Fibroblast of the conjunctiva (primary cell): Measurements from ENCODE around the gene CPEB4.

ENCODE experiments used
- DNase-seq: peaks from one replicate; pipeline ENCODE4 v3.0.0-alpha.2; 2010; ENCODE audit warnings: low read depth

CPEB4 gene

DNA sequence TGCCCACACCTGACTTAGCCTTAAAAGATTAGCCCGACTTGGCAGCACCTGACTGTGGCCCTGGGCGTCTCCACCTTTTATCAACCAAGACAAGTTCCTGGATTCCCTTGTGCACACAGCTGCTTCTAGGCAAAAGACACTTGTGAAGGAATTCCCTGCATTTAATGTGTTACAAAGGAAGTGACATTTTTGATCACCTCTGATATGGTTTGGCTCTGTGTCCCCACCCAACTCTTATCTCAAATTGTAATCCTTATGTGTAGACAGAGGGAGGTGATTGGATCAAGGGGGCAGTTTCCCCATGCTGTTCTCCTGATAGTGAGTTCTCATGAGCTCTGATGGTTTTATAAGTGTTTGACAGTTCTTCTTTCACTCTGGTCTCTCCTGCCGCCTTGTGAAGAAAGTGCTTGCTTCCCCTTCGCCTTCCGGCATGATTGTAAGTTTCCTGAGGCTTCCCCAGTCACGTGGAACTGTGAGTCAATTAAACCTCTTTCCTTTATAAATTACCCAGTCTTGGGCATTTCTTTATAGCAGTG lies 2.6 kb upstream of the CPEB4 start:
- DNase-seq: no peak

GRCh38 chr5:173886150-173886549 lies 2.0 kb upstream of the CPEB4 start:
- DNase-seq: no peak

GRCh38 chr5:173888473-173889131 lies 453 bp downstream of the CPEB4 start:
- no peak for DNase-seq

- no peak for DNase-seq
Measured at GRCh38 chr5:173890195-173890991, 2.2 kb downstream of the CPEB4 start.

DNA sequence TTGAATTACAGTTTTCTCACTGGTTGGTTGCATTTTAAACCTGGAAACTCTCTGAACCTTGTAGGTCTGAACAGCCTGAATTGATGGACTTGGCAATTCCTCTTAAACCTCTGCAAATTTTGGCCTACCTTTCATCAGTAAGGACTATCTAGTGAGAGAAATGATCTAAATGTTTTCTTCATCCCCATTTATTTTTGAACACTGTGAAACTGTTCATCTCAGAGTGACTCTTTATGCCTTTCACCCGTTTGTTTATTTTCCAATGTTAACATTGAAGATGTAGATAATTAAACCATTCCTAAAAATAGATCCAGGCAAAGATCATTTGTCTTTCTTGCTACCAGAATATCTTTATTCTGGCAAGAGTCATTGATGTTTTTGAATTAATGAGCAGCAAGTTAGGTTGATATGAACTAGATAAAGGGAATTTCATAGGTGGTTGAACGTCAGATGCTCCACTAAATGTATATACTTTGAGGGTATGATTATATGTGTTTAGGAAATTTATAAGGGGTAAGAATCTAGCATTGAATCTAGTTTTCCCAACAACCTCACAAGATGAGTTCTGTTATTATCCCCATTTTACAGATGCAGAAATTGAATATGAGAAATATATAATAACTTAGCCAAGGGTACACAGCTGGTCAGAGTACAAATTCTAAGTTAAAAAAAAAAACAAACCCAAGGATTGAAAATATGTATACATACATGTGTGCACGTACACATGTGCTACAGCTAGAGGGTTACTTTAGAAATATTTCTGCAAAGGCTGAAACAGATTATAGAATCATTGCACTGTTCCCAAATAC lies 3.4 kb downstream of the CPEB4 start:
- DNase-seq: no peak

DNA sequence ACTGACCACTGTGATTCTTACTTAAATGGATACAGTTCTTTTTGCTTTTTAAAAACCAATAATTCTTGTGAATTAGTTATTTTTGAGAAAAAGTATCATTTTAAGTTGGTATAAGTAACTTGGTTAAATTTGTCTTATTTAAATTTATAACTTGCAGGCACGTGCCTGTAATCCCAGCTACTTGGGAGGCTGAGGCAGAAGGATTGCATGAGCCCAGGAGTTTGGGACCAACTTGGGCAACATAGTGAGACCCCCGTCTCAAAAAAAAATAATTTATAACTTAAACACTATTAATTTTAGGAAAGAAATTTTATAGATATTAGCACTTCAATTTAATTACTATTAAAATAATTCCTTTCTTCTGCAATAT lies 5.0 kb downstream of the CPEB4 start:
- DNase-seq: no peak

- no peak for DNase-seq
Measured at GRCh38 chr5:173895401-173896165, 7.4 kb downstream of the CPEB4 start.

DNA sequence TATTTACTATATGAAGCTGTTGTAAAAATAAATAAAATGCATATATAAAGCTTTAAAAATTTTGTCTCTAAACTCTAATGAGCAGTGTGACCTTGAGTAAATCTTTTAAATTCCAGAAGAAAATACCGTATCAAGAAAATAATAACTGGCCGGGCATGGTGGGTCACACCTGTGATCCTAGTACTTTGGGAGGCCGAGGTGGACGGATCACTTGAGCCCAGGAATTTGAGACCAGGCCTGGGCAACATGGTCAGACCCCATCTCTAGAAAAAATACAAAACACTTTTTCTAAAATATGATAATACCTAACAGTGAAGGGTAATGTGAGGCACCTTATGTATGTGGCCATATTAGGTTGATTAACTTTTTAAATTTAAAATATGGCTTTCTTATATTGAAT lies 8.5 kb downstream of the CPEB4 start:
- DNase-seq: no peak

GRCh38 chr5:173901705-173902104 lies 13.6 kb downstream of the CPEB4 start:
- DNase-seq: no peak

- DNase-seq: no peak
Measured at GRCh38 chr5:173902334-173902733, 14.2 kb downstream of the CPEB4 start.

DNA sequence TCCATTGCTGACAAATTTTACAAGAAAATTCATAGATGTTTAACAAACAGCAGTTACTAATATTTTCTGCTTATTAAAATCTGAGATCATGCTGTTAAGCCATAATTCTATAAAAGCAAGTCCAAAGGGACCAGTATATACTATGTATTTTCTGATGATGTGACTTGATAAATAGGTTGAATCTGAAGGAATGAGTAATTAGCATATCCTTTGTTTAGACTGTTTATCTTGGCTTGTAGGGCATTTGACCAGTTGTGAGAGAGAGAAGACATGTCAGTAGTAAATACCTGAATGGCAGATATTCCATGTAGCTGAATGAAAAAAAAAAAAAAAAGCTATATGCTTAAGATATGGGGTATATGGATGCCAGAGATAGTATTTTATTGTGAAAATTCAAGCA lies 14.6 kb downstream of the CPEB4 start:
- DNase-seq: no peak

DNA sequence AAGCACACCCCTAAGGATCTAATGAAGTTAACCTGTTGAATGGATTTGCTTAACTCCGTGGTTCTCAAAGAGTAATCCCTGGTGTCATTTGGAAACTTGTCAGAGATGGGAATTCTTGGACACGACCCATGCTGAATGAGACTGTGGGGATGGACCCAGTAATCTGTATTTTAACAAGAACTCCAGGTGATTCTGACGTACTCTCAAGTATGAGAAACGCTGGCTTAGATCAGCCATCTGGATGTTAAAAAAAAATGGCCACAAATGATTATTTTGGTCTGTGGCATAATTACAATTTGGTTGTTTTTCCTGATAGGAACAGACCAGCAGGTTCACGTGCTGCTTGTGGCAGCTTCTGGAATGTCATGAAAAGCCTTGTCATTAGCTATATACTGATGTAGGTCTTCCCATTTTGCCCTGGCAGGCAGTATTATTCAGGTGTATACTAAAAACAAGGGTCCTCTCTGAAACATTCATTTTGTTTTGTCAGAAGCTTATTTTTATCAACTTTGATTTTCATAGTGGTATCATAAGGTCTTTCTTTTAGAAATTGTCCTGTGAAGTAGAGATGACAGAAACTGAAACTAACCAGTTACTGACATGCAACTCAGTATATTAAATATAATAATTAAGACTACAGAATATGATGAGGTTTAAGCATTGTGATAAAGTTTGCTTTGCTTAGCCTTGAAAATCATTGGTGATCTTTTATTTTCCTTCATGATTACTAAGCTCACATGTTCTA lies 15.4 kb downstream of the CPEB4 start:
- DNase-seq: no peak

GRCh38 chr5:173904151-173904550 lies 16.0 kb downstream of the CPEB4 start:
- DNase-seq: no peak

DNA sequence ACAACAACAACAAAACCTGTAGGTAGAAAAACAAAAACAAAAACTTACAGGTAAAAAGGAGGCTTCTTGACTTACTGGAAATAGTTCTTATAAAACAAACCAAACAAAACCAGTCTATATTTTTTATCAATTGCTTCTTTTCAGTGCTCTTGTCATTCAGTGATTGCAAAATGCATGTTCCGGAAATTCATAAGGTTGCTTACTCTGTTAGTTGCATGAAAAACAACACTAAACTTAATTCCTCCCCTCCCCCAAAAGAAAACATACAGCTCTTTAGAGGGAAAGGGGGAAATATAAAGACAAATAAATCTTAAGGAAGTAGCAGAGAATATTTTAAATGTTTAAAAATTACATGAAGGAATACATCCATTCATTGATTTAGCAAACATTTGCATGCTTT lies 19.1 kb downstream of the CPEB4 start:
- DNase-seq: no peak

DNA sequence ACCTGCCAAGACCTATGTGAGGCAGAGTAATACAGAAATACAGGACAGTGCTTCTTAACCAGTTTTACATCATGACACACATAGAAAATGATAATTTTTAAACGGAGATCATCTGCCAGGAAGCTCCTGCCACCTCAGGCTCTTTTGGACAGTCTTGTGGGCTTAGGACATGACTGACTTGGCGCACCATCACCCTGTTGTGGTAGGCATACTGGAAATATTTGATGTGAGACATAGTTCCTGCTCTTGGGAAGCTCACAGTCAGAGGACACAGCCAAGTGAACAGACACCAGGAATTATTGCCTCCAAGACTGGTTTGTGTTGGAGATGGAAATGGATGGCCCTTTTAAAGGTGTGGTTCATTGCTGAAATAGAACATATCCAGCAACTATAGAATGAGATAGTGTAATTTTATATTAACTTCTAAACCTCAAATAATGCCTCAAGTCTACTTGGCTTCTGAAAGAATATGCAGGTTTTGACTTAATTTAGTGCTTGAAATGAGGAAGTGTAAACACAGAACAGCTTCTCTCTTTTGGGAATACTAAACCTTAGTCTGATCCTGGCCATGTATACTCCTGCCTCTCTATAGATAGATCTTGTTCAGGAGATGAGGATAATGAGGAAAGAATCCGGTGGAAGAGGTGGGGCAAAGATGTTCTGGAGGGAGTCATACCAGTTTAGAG lies 19.7 kb downstream of the CPEB4 start:
- no peak for DNase-seq

GRCh38 chr5:173909199-173909598 lies 21.1 kb downstream of the CPEB4 start:
- DNase-seq: no peak

- no peak for DNase-seq
Measured at GRCh38 chr5:173910215-173910614, 22.1 kb downstream of the CPEB4 start.

DNA sequence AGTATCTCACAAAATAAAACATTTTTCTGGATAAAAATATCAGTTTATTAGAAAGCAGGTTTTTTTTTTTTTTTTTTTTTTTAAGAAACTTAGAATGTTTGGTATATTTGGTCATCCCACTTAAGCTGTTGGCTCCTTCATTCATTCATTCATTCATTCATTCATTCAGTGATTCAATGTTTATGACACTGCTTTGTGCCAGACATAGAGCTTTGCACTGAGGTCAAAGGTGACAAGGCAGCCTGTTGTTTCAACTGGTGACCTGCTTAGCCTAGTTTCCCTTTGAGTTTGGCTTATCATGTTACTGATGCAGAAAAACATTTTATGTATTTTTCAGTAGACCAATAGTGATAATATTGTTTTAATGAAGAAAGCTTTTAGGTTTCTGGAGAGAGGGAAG lies 23.5 kb downstream of the CPEB4 start:
- no peak for DNase-seq

DNA sequence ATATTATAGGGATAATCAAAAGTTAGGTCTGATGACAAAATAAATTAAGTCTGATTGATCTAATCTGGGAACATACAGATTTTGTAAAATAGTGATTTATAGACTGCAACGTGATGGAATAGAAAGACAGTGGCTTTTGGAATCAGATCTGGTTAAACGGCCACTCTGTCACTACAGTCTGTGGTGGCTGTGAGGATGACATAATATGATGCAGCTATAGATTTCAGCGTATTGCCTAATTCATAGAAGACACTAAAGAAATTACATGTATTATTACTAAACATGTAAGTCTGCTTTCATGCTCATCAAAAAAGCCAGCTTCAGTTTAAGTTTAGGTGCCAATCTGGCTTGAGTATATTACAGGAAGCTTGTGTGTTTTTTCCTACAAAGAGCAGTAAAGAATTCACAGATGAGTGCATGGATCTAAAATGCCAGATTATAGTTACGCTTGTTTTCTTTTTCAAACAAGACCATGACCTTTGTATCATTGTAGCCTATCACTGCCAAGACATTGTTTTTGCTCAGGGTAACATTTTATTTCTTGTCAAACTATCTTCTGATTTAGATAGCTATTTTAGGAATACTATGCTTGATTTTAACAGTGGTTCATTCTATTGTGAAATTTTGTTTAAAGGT lies 25.7 kb downstream of the CPEB4 start:
- no peak for DNase-seq
